LoVo (cell line): ENCODE measurements around the gene RAD51B.

Experiments used
- DNase-seq: peaks from one replicate; pipeline ENCODE4 v3.0.0-alpha.2; 2016; ENCODE audit warnings: low spot score

Gene RAD51B

DNA sequence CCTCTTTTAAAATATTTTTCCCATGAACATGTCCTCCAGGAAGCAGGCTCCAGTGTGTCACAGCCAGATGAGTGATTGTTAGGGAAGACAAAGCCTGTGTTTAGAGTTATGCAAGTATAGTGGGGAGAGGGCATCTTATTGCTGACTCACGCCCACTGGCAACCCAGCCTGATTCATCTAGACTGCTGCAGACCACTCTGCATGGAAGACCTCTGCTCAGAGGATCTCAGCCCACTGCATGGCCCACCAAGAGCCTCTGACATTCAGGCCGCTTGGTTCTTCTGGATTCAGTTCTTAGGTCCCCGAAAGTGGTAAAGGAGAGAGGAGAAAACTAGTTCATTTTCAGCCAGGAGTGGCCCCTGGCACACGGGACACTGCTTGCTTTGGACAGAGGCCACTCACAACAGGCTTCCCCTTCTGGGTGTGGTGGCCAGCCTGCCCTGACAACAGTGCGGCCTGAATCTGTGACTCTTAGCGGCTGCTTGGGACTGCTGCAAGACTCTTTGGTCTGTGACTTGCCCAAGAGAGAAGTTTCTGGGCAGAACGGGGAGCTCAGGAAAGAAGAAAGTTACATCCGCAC, 707.0 kb downstream of the RAD51B start:
- DNase-seq, result no peak

DNA sequence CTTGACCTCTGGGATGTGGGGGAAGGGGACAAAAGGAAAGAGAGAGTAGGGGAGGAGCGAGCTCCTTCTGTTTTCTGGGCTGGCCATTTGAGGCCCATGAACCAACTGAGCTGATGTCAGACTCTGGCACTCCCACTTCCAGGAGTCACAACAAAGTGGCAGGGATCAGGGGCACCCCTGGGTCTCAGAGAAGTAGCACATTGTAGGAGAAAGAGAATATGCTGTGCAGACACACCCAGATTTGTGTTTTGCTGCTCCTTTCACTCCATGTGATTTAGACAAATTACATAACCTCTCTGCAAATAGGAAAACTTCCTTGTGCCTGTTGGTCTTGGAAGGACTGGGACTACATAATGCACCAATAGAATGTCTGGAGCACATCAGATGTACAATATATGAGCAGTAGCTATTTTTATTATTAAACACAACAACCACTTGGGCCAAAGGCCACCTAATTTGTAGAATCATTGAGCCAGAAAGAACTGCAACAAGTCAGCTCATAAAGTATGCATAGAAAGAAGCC, 707.8 kb downstream of the RAD51B start:
- DNase-seq, result no peak

GRCh38 chr14:68528040-68528687, 708.6 kb downstream of the RAD51B start:
- DNase-seq, result no peak

GRCh38 chr14:68530443-68530842, 710.9 kb downstream of the RAD51B start:
- no peak for DNase-seq

GRCh38 chr14:68532496-68532895, 712.9 kb downstream of the RAD51B start:
- no peak for DNase-seq

DNA sequence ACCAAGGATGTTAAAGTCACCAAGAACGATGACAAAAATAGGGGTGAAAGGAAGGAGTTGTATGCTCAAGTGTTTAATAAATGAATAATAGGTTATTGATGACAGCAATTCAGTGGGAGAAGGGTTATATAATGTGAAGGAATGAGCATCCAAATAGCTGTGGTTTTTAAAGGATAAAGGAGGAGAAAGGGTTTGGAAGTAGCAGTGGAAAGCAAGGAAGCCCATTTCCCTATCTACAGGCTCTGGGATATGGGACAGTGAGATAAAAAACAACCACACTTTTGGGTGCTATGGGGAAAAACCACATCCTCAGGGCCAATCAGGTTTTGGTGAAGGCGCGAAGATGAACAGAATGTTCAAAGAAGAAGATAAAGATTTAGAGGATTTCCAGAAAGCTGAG, 714.7 kb downstream of the RAD51B start:
- DNase-seq, result no peak

DNA sequence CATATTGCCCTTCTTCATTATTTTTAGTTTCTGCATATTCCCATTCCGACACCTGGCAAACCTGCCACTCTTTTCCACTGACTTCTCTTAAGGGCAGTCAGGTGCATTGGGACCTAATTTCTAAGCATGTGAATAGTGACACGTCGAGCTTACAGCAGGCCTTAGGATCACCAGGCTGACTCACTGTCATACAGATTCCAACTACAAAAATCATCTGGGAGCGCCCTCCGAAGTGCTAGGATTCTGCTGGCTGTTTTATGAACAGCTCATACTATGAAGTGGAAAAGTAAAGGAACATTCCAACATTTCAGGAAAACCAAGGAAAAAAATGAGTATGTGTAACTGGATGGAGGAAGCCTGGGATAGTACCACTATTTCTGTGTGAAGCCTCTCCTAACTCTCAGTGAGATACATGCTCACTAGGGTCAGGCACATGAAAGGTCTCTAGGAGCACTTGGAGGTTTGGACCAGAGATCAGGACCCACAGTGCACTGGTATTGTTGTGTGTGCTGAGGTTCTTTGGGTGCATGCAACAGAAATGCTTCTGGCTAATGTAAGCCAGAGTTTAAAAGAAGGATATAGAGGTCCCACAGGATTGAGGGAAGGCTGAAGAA, 715.9 kb downstream of the RAD51B start:
- DNase-seq, result peak; percentile 67

- no peak for DNase-seq
Measured at GRCh38 chr14:68536018-68536410, 716.4 kb downstream of the RAD51B start.

GRCh38 chr14:68538639-68539038, 719.1 kb downstream of the RAD51B start:
- DNase-seq, result no peak

DNA sequence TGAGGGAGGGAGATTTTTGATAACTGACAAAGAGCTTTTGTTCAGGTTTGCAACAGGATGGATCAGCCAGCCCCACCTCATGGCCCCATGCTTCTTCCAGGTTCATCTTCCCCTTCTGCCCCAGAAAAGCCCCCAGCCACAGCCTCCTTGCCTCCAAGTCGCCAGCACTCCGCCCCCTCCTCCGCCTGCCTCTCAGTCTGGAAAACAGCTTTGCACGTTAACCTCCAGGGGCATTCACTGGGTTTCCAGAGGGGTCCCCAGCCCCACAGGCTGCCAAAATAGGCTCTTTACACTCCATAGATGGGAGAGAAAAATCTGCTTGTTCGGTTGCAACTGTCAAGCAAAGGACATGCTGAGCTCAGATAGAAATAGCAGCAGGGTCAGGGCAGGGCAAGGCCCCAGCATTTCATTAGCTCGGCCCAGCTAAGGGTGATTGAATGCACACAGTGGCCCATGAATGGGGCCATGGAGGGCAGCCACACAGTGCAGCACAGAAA, 719.7 kb downstream of the RAD51B start:
- DNase-seq, result no peak

GRCh38 chr14:68539789-68540188, 720.2 kb downstream of the RAD51B start:
- no peak for DNase-seq

DNA sequence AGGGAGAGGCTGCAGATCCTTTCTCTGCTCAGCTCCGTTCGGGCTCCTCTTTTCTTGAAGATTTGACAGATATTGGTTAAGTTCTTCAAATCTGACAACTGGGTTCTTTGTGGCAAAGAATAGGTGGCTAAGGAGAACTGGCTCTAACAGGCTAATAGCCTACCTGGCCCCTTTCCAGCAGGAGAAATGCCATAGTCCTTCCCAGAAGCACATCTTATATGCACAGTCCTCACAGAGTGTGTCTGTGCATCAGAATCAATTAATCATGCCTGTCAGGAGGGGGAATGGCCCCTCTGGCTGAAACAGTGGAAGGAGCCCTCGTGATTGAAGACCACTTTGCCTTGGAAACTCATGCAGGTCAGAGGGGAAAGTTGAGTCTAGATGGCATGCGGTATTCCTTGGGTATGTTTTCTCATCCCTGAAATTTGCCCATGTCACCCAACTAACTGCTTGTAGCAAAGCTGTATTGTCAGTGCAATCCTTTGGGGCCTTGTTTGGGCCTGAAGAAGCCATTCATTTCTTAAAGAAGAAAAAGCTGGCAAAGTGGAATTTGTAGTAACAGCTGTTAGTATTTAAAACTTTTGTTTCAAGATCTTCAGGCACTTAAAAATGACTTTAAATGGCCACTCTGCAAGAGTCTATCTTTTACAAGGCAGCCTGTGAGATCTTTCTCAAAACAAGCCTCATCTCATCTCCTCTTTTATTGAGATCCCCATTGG, 721.8 kb downstream of the RAD51B start:
- no peak for DNase-seq

DNA sequence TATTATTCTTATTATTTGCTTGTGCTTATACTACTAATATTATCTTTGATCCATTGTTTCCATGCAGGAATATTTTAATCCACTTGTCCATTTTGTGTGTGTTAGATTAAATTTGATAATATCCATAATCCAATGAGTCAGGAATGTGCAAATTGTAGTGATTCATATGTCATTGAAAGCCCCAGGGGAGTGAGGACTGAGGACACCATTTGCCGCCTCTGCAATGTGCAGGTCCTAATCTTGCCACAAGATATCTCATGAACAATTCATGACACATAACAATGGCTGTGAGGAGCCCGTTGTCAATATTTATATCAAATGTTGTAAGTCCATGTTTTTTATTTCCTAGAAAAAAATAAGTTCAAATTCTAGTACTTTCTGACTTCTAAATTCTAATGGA, 722.8 kb downstream of the RAD51B start:
- DNase-seq, result no peak

- no peak for DNase-seq
Measured at GRCh38 chr14:68543516-68543915, 723.9 kb downstream of the RAD51B start.

GRCh38 chr14:68544081-68544892, 724.7 kb downstream of the RAD51B start:
- DNase-seq, result no peak

GRCh38 chr14:68546839-68547238, 727.3 kb downstream of the RAD51B start:
- peak; percentile 67 for DNase-seq

GRCh38 chr14:68547305-68548193, 728.0 kb downstream of the RAD51B start:
- DNase-seq, result peak; percentile 88

- peak; percentile 84 for DNase-seq
Measured at GRCh38 chr14:68548194-68549076, 728.9 kb downstream of the RAD51B start.

DNA sequence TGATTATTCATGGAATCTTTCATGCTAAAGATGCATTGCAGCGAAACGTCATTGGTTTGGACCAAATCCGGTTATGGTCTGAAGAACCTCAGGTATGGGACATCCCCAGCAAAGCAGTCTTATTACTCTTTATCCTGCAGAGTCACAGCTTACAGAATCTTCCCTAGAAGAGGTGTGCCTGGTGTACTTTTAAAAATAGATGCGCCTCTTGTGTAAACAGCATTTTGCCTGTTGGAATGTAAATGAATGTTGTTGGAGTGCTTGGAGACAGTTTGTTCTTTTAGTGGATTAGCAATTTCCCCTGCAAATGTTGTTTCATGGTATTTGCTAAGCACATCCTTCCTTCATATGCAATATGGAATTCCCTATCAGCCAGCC, 730.7 kb downstream of the RAD51B start:
- DNase-seq, result no peak
